Caco-2 (cell line): ENCODE data around the gene INPP4B. TPM values are rescaled to one million over a fixed set of nuclear protein-coding genes. Genes with fewer than 3 reads are reported as not detected.

Experiments
- BruUV-seq: library from RNA; stranded (reverse); fragments of 400-500 nt; replicated peaks from 2 replicates; lab custom pipeline; 2021; lab: Mats Ljungman, UMichigan
- CTCF ChIA-PET: fragments of 300-600 bp; sonication (Branson Sonifier 250); formaldehyde crosslinking; loops from one replicate; lab custom pipeline; 2022; ENCODE audit warnings: antibody characterized with exemption; lab: Charles Lee
- POLR2A ChIA-PET: fragments of 300-600 bp; sonication (Branson Sonifier 250); formaldehyde crosslinking; loops from one replicate; lab custom pipeline; 2022; ENCODE audit warnings: antibody characterized with exemption; lab: Charles Lee
- DNase-seq, 2 experiments: peaks; one replicate each; pipeline versions ENCODE4 v3.0.0 to v3.0.0-alpha.2; 2020 to 2022
- H3K27me3 ChIP-seq: replicated peaks from 2 replicates; pipeline ENCODE4 v1.6.0; 2011; ENCODE audit warnings: low read length; ENCODE audit not compliant: control insufficient read depth, insufficient read depth
- H3K36me3 ChIP-seq: 2 replicates; pipeline ENCODE4 v1.5.1; 2011; ENCODE audit warnings: low read length; ENCODE audit not compliant: control insufficient read depth, insufficient read depth
- H3K4me1 ChIP-seq: fragments of 250-450 bp; sonication (Bioruptor Pico); 2 replicates; pipeline ENCODE4 v1.5.1; 2020; ENCODE audit warnings: mild to moderate bottlenecking
- H3K4me3 ChIP-seq: 2 replicates; pipeline ENCODE4 v1.5.1; 2011; ENCODE audit warnings: low read depth, mild to moderate bottlenecking, control low read depth, low read length
- H3K9me3 ChIP-seq: fragments of 250-450 bp; sonication (Bioruptor Pico); 2 replicates; pipeline ENCODE4 v1.5.1; 2020; ENCODE audit warnings: mild to moderate bottlenecking, moderate library complexity
- H3K27ac Mint-ChIP-seq: one replicate; pipeline ENCODE4 v1.8.0; 2022; ENCODE audit warnings: mixed read lengths; ENCODE audit not compliant: unreplicated experiment
- H3K27me3 Mint-ChIP-seq: one replicate; pipeline ENCODE4 v1.8.0; 2022; ENCODE audit warnings: mixed read lengths; ENCODE audit not compliant: insufficient read depth, unreplicated experiment
- H3K36me3 Mint-ChIP-seq: one replicate; pipeline ENCODE4 v1.8.0; 2022; ENCODE audit warnings: mild to moderate bottlenecking, mixed read lengths; ENCODE audit not compliant: insufficient read depth, unreplicated experiment
- H3K4me1 Mint-ChIP-seq: one replicate; pipeline ENCODE4 v1.8.0; 2022; ENCODE audit warnings: low read depth, mixed read lengths; ENCODE audit not compliant: unreplicated experiment
- H3K4me3 Mint-ChIP-seq: one replicate; pipeline ENCODE4 v1.8.0; 2022; ENCODE audit warnings: mild to moderate bottlenecking, moderate library complexity, mixed read lengths; ENCODE audit not compliant: unreplicated experiment
- H3K9me3 Mint-ChIP-seq: one replicate; pipeline ENCODE4 v1.8.0; 2022; ENCODE audit warnings: mixed read lengths; ENCODE audit not compliant: unreplicated experiment
- CTCF ChIP-seq, 2 experiments: fragments of 200-600 bp in 1 of 2; IDR thresholded peaks; 1 replicate in 1 of 2; 2 replicates in 1 of 2; pipeline versions ENCODE4 v1.5.1 to v1.8.0; 2011 to 2022; ENCODE audit warnings: antibody characterized with exemption in 1 of 2, control low read depth in 1 of 2, inconsistent platforms in 1 of 2, low read depth in 1 of 2, low read length in 1 of 2, mild to moderate bottlenecking in 1 of 2, moderate library complexity in 1 of 2; ENCODE audit not compliant: insufficient read depth in 1 of 2, severe bottlenecking in 1 of 2, unreplicated experiment in 1 of 2
- intact Hi-C: fragments of 100-400 bp; cut with micrococcal nuclease; formaldehyde crosslinking; loops from one replicate; pipeline ENCODE4 v1.10.0; 2022; ENCODE audit not compliant: unreplicated experiment
- total RNA-seq: library from RNA; stranded (reverse); gene quantifications from 2 replicates; pipeline ENCODE4 v1.2.3, GENCODE V29; 2022

INPP4B gene
- total RNA-seq, 1 experiment from 2014 or later = 10.3 TPM

GRCh38 chr4:142500966-142501365, 345.1 kb downstream of the INPP4B start:
- H3K27ac Mint-ChIP-seq = no peak overlapping the region
- Histone ChIP-seq H3K36me3 (no peaks in the 10 kb centered on the region), H3K27me3 (no peaks in the 10 kb centered on the region), H3K9me3 (no peaks in the 10 kb centered on the region), H3K4me3 (no peak overlapping the region), H3K4me1 (peaks cover 29% of the 10 kb centered on the region)
- DNase-seq = no peak
- intact Hi-C loops = loop anchor here (10.0 kb wide), 1 partner anchor 146 kb away; no protein-coding TSS in a partner anchor
- ChIA-PET CTCF (no interaction called here), POLR2A (no interaction called here)
- no peaks in the 10 kb centered on the region for H3K36me3 Mint-ChIP-seq
- no peaks in the 10 kb centered on the region for H3K27me3 Mint-ChIP-seq
- TF ChIP-seq CTCF (IDR thresholded peaks at IDR 0.05; ENCODE audit: insufficient read depth in 1 of 2, low read depth in 1 of 2, low read length in 1 of 2, severe bottlenecking in 1 of 2, unreplicated experiment in 1 of 2) = no peak
- no TSS peak for BruUV-seq
- H3K4me1 Mint-ChIP-seq = peaks cover 6% of the 10 kb centered on the region
- no peaks in the 10 kb centered on the region for H3K9me3 Mint-ChIP-seq
- H3K4me3 Mint-ChIP-seq = no peak overlapping the region

- H3K4me3 ChIP-seq = no peak overlapping the region
- no peaks in the 10 kb centered on the region for H3K27me3 Mint-ChIP-seq
- no peaks in the 10 kb centered on the region for H3K36me3 ChIP-seq
- DNase-seq = no peak
- no peaks in the 10 kb centered on the region for H3K27me3 ChIP-seq
- no peaks in the 10 kb centered on the region for H3K36me3 Mint-ChIP-seq
- no peak overlapping the region for H3K4me3 Mint-ChIP-seq
- H3K4me1 ChIP-seq = peaks cover 29% of the 10 kb centered on the region
- no peaks in the 10 kb centered on the region for H3K9me3 Mint-ChIP-seq
- H3K4me1 Mint-ChIP-seq = peaks cover 6% of the 10 kb centered on the region
- ChIA-PET POLR2A (no interaction called here), CTCF (no interaction called here)
- BruUV-seq = no TSS peak
- no peak for TF ChIP-seq CTCF (IDR thresholded peaks at IDR 0.05; ENCODE audit: insufficient read depth in 1 of 2, low read depth in 1 of 2, low read length in 1 of 2, severe bottlenecking in 1 of 2, unreplicated experiment in 1 of 2)
- no peak overlapping the region for H3K27ac Mint-ChIP-seq
- intact Hi-C loops = no loop called here
- peaks cover 4% of the 10 kb centered on the region; the same call in 1 of the 2 replicates for H3K9me3 ChIP-seq
Measured at GRCh38 chr4:142497606-142498005, 348.5 kb downstream of the INPP4B start.

- Mint-ChIP-seq H3K27me3 (no peaks in the 10 kb centered on the region), H3K27ac (no peak overlapping the region), H3K36me3 (no peaks in the 10 kb centered on the region), H3K4me3 (no peak overlapping the region), H3K4me1 (no peaks in the 10 kb centered on the region), H3K9me3 (no peaks in the 10 kb centered on the region)
- no TSS peak for BruUV-seq
- peaks cover 1% of the 10 kb centered on the region for H3K4me1 ChIP-seq
- no peak overlapping the region for H3K4me3 ChIP-seq
- peaks cover 4% of the 10 kb centered on the region; the same call in 1 of the 2 replicates for H3K9me3 ChIP-seq
- CTCF ChIA-PET = no interaction called here
- intact Hi-C loops = no loop called here
- POLR2A ChIA-PET = no interaction called here
- H3K36me3 ChIP-seq = no peaks in the 10 kb centered on the region
- TF ChIP-seq CTCF (IDR thresholded peaks at IDR 0.05; ENCODE audit: insufficient read depth in 1 of 2, low read depth in 1 of 2, low read length in 1 of 2, severe bottlenecking in 1 of 2, unreplicated experiment in 1 of 2) = no peak
- H3K27me3 ChIP-seq = no peaks in the 10 kb centered on the region
- DNase-seq = no peak
Measured at GRCh38 chr4:142493255-142494110, 352.6 kb downstream of the INPP4B start.
